Measurements from ENCODE around the gene CNPY1. TPM values are rescaled to one million over a fixed set of nuclear protein-coding genes. Genes with fewer than 3 reads are reported as not detected.

Gene CNPY1
- total and polyA plus RNA-seq, 2 donors (not counting 1 experiment from before 2014, with no cell fraction given) = not detected

- Mint-ChIP-seq H3K27me3 (peaks cover 75% of the 10 kb centered on the region), H3K4me1 (peaks cover 12% of the 10 kb centered on the region), H3K4me3 (peak overlapping the region; percentile 72), H3K9me3 (ENCODE audit: insufficient read depth) (no peaks in the 10 kb centered on the region), H3K27ac (no peak overlapping the region)
- peak; percentile 51 for DNase-seq
- Histone ChIP-seq H3K4me1 (ENCODE audit: control insufficient read depth in 2 of 2, insufficient read depth in 2 of 2, low read length in 2 of 2) (peaks cover 18 to 29% of the 10 kb centered on the region in 2 donors), H3K9ac (ENCODE audit: low read length) (peak overlapping the region; percentile 34), H3K4me2 (replicated peaks; ENCODE audit: low read depth, low read length, poor library complexity, severe bottlenecking) (peak overlapping the region; percentile 63), H3K9me3 (ENCODE audit: control extremely low read depth in 1 of 3, control insufficient read depth in 2 of 3, insufficient read depth in 1 of 3, low read length in 2 of 3) (peaks cover 4 to 12% (median 7%) of the 10 kb centered on the region in 3 donors), H3K27me3 (replicated peaks in 1 of 4; ENCODE audit: control extremely low read depth in 1 of 4, control insufficient read depth in 3 of 4, insufficient read depth in 4 of 4, low read length in 3 of 4) (peaks cover 5 to 77% (median 62%) of the 10 kb centered on the region in 4 experiments), H2AFZ (ENCODE audit: insufficient read depth, low read depth, low read length, poor library complexity, severe bottlenecking) (no peak overlapping the region), H3K27ac (ENCODE audit: low read length in 2 of 2) (no peak overlapping the region), H4K20me1 (ENCODE audit: control insufficient read depth, insufficient read depth, low read length, poor library complexity, severe bottlenecking) (no peaks in the 10 kb centered on the region), H3K79me2 (ENCODE audit: control insufficient read depth, insufficient read depth, low read length) (no peaks in the 10 kb centered on the region), H3K36me3 (replicated peaks in 1 of 2; ENCODE audit: control extremely low read depth in 1 of 2, control insufficient read depth in 1 of 2, extremely low read depth in 1 of 2, insufficient read depth in 2 of 2, low read length in 1 of 2) (no peaks in the 10 kb centered on the region), H3K4me3 (ENCODE audit: control extremely low read depth in 1 of 5, extremely low read depth in 1 of 5, insufficient read depth in 1 of 5, low read depth in 2 of 5, low read length in 4 of 5) (peak overlapping the region in 2 of 5 experiments; percentile 17 to 32)
- 7% methylated on average over 65 of the region's 68 CpGs for WGBS (ENCODE audit: insufficient coverage)
- no peak for ATAC-seq (ENCODE audit: low read depth)
- POLR2A ChIA-PET = no interaction called here
- CTCF ChIA-PET = no interaction called here
- intact Hi-C loops (cut with micrococcal nuclease) = loop anchor here (2.0 kb wide), 2 partner anchors 53 to 137 kb away; no protein-coding TSS in a partner anchor
- TF ChIP-seq EZH2 (IDR thresholded peaks at IDR 0.05; ENCODE audit: borderline replicate concordance, insufficient read depth, low read depth, low read length, poor library complexity, severe bottlenecking) (no peak), CTCF (IDR thresholded peaks at IDR 0.05) (no peak)
Measured at GRCh38 chr7:155509725-155510551, 36.4 kb downstream of the CNPY1 start.

GRCh38 chr7:155509359-155509724, 37.0 kb downstream of the CNPY1 start:
- H3K27ac Mint-ChIP-seq = peak overlapping the region; percentile 76

More at GRCh38 chr7:155509359-155509724, 37.0 kb downstream of the CNPY1 start:
- Histone ChIP-seq H4K20me1 (ENCODE audit: control insufficient read depth, insufficient read depth, low read length, poor library complexity, severe bottlenecking) (no peaks in the 10 kb centered on the region), H3K4me2 (replicated peaks; ENCODE audit: low read depth, low read length, poor library complexity, severe bottlenecking) (peak overlapping the region; percentile 63), H3K79me2 (ENCODE audit: control insufficient read depth, insufficient read depth, low read length) (no peaks in the 10 kb centered on the region), H3K9ac (ENCODE audit: low read length) (peak overlapping the region; percentile 34), H3K4me1 (ENCODE audit: control insufficient read depth in 2 of 2, insufficient read depth in 2 of 2, low read length in 2 of 2) (peaks cover 18 to 29% of the 10 kb centered on the region in 2 donors), H3K27me3 (replicated peaks in 1 of 4; ENCODE audit: control extremely low read depth in 1 of 4, control insufficient read depth in 3 of 4, insufficient read depth in 4 of 4, low read length in 3 of 4) (peaks cover 5 to 83% (median 66%) of the 10 kb centered on the region in 4 experiments), H2AFZ (ENCODE audit: insufficient read depth, low read depth, low read length, poor library complexity, severe bottlenecking) (no peak overlapping the region), H3K27ac (ENCODE audit: low read length in 2 of 2) (no peak overlapping the region), H3K9me3 (ENCODE audit: control extremely low read depth in 1 of 3, control insufficient read depth in 2 of 3, insufficient read depth in 1 of 3, low read length in 2 of 3) (peaks cover 4 to 12% (median 7%) of the 10 kb centered on the region in 3 donors), H3K36me3 (replicated peaks in 1 of 2; ENCODE audit: control extremely low read depth in 1 of 2, control insufficient read depth in 1 of 2, extremely low read depth in 1 of 2, insufficient read depth in 2 of 2, low read length in 1 of 2) (no peaks in the 10 kb centered on the region), H3K4me3 (ENCODE audit: control extremely low read depth in 1 of 5, extremely low read depth in 1 of 5, insufficient read depth in 1 of 5, low read depth in 2 of 5, low read length in 4 of 5) (peak overlapping the region in 1 of 5 experiments; percentile 32)
- intact Hi-C loops (cut with micrococcal nuclease) = loop anchor here (2.0 kb wide), 1 partner anchor 137 kb away; no protein-coding TSS in a partner anchor
- peak; percentile 38 for DNase-seq
- no peaks in the 10 kb centered on the region for H3K9me3 Mint-ChIP-seq (ENCODE audit: insufficient read depth)
- peaks cover 80% of the 10 kb centered on the region for H3K27me3 Mint-ChIP-seq
- H3K4me1 Mint-ChIP-seq = peaks cover 12% of the 10 kb centered on the region
- ATAC-seq (ENCODE audit: low read depth) = no peak
- ChIA-PET CTCF (no interaction called here), POLR2A (no interaction called here)
- WGBS (ENCODE audit: insufficient coverage) = 17% methylated on average over 14 of the region's 16 CpGs
- no peak for TF ChIP-seq EZH2 (IDR thresholded peaks at IDR 0.05; ENCODE audit: borderline replicate concordance, insufficient read depth, low read depth, low read length, poor library complexity, severe bottlenecking)
- TF ChIP-seq CTCF (IDR thresholded peaks at IDR 0.05) = no peak
- H3K4me3 Mint-ChIP-seq = peak overlapping the region; percentile 63
